Measurements from ENCODE around the gene KHDC1.
"Not testable (repeated sequence)": the region's sequence is repeated elsewhere in the genome, so short reads cannot be mapped to it uniquely, and the experiment has no call there.

Gene KHDC1

DNA sequence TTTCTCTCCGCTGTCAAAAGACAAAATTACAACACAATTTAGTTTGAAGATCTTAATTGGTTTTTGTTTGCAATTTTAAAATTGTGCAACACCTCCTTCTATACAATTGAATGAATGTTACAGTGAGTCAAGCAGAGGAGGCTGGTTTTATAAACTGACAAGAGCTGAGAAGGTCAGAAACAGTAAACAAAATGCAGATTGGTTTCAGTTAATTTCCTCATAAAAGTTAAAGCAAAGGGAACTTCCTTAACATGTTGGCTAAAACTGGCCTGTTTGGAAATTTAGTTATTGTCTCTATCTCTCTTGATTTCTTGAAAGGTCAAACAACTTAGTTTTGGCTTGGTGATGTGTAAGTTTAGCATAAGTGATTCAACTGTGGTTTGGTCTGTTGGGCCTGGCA lies 59.9 kb downstream of the KHDC1 start:
- H3K4me3 ChIP-seq (ENCODE audit: control insufficient read depth, low read depth, low read length), result no peak overlapping the region
- DNase-seq (ENCODE audit: low read depth), result no peak
- TF ChIP-seq, protein P1, sequence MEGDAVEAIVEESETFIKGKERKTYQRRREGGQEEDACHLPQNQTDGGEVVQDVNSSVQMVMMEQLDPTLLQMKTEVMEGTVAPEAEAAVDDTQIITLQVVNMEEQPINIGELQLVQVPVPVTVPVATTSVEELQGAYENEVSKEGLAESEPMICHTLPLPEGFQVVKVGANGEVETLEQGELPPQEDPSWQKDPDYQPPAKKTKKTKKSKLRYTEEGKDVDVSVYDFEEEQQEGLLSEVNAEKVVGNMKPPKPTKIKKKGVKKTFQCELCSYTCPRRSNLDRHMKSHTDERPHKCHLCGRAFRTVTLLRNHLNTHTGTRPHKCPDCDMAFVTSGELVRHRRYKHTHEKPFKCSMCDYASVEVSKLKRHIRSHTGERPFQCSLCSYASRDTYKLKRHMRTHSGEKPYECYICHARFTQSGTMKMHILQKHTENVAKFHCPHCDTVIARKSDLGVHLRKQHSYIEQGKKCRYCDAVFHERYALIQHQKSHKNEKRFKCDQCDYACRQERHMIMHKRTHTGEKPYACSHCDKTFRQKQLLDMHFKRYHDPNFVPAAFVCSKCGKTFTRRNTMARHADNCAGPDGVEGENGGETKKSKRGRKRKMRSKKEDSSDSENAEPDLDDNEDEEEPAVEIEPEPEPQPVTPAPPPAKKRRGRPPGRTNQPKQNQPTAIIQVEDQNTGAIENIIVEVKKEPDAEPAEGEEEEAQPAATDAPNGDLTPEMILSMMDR (conservative IDR thresholded peaks at IDR 0.05; ENCODE audit: control insufficient read depth, insufficient read depth, low read depth, low read length), result no peak

DNA sequence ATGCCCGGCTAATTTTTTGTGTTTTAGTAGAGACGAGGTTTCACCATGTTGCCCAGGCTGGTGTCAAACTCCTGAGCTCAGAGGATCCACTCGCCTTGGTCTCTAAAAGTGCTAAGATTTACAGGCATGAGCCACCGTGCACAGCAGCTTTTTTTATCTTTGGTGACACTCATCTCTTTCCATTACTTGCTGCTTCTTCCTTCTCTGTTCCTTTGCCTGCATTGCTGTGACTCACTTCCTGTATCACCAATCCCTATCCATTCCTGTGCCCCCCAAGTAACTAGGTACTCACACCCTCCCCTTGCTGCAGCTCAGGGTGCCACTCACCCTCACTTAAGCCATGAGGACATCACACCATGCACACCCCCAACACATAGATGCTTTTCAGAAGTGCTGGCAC lies 62.3 kb downstream of the KHDC1 start:
- DNase-seq (ENCODE audit: low read depth), result no peak
- no peak overlapping the region for H3K4me3 ChIP-seq (ENCODE audit: control insufficient read depth, low read depth, low read length)
- TF ChIP-seq, protein P1 (conservative IDR thresholded peaks at IDR 0.05; ENCODE audit: control insufficient read depth, insufficient read depth, low read depth, low read length), result no peak

DNA sequence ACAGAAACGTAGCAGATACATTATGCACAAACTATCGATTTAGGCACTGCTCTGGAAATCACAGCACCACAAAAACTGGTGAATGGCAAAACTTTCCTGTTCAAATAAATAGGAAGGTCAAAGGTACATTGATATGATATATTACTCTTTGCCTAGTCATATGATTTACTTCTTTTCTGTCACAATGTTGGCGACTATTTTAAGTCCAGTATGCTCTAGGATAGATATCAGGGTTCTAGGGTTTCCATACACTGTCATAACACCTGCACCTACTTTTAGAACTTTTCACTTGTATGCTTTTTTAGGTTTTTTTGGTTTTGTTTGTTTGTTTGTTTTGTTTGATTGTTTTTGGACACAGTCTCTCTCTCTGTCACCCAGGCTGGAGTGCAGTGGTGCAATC lies 62.7 kb downstream of the KHDC1 start:
- no peak for DNase-seq (ENCODE audit: low read depth)
- H3K4me3 ChIP-seq (ENCODE audit: control insufficient read depth, low read depth, low read length), result no peak overlapping the region
- TF ChIP-seq, protein P1 (conservative IDR thresholded peaks at IDR 0.05; ENCODE audit: control insufficient read depth, insufficient read depth, low read depth, low read length), result no peak

DNA sequence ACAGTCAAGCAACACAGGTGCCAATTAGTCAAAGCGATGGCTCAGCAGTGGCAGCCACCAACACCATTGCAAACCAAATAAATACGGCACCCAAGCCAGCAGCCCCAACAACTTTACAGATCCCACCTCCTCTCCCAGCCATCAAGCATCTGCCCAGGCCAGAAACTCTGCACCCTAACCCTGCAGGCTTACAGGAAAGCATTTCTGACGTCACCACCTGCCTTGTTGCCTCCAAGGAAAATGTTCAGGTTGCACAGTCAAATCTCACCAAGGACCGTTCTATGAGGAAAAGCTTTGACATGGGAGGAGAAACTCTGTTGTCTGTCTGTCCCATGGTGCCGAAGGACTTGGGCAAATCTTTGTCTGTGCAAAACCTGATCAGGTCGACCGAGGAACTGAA lies 68.3 kb downstream of the KHDC1 start:
- TF ChIP-seq, protein P1 (conservative IDR thresholded peaks at IDR 0.05; ENCODE audit: control insufficient read depth, insufficient read depth, low read depth, low read length), result no peak
- DNase-seq (ENCODE audit: low read depth), result no peak
- no peak overlapping the region for H3K4me3 ChIP-seq (ENCODE audit: control insufficient read depth, low read depth, low read length)

DNA sequence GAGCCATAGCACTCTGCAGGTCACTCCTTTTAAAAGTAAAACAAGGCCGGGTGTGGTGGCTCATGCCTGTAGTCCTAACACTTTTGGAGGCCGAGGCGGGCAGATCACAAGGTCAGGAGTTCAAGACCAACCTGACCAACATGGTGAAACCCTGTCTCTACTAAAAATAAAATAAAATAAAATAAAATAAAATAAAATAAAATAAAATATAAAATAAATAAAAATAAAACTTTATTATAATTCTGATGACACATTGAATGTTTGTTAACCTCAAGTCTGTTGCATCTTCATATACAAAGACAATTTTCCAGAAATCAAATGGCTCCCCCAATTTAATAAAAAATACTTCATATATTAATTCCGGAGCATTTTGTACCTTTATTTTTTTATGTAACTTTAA lies 69.7 kb downstream of the KHDC1 start:
- DNase-seq (ENCODE audit: low read depth); H3K4me3 ChIP-seq (ENCODE audit: control insufficient read depth, low read depth, low read length): not testable (repeated sequence)
